Ovary (tissue), 9 donors: ENCODE results near the gene ZNF423. TPM values are rescaled to one million over a fixed set of nuclear protein-coding genes. Genes with fewer than 3 reads are reported as not detected.

Experiments used
- DNase-seq, 5 donors: peaks; one replicate each; pipeline ENCODE4 v3.0.0-alpha.2; 2019 to 2020
- H3K27ac ChIP-seq, 2 donors: fragments of 200-600 bp; one replicate each; pipeline versions ENCODE4 v1.5.1 to v1.8.0; 2019 to 2022
- H3K27me3 ChIP-seq: fragments of 200-600 bp; one replicate; pipeline ENCODE4 v1.8.0; 2022
- H3K36me3 ChIP-seq: fragments of 200-600 bp; sonication (generic); one replicate; pipeline ENCODE4 v1.5.1; 2019
- H3K4me1 ChIP-seq: one replicate; pipeline ENCODE4 v1.8.1; 2013; ENCODE audit warnings: mild to moderate bottlenecking, moderate library complexity; ENCODE audit not compliant: insufficient read depth
- H3K4me3 ChIP-seq: fragments of 200-600 bp; sonication (generic); one replicate; pipeline ENCODE4 v1.5.1; 2017
- H3K9me3 ChIP-seq, 2 donors: fragments of 200-600 bp in 1 of 2; sonication (generic) in 1 of 2; one replicate each; pipeline versions ENCODE4 v1.5.1 to v1.8.1; 2013 to 2019; ENCODE audit warnings: mild to moderate bottlenecking in 1 of 2, moderate library complexity in 1 of 2
- CTCF ChIP-seq, 3 donors: fragments of 450-650 bp in 2 of 3; fragments of 200-600 bp in 1 of 3; IDR thresholded peaks; one replicate each; pipeline versions ENCODE4 v1.5.1 to v1.8.0; 2016 to 2022; ENCODE audit warnings: antibody characterized with exemption in 3 of 3, mild to moderate bottlenecking in 1 of 3
- EP300 ChIP-seq: sonication (generic); formaldehyde crosslinking; IDR thresholded peaks from one replicate; pipeline ENCODE4 v1.6.1; 2017; ENCODE audit warnings: antibody characterized with exemption
- POLR2A ChIP-seq: fragments of 450-650 bp; IDR thresholded peaks from one replicate; pipeline ENCODE4 v1.6.1; 2017; ENCODE audit warnings: antibody characterized with exemption, mild to moderate bottlenecking, moderate library complexity
- WGBS, 3 donors: extraction: QIAGEN DNeasy Blood & Tissue Kit in 1 of 3; methylation state at CpG; one replicate each; pipeline versions ENCODE4 v1.1.5 to v1.1.7; 2013 to 2017; 5-methylcytosine and 5-hydroxymethylcytosine counted together
- intact Hi-C, 4 donors: fragments of 100-400 bp; cut with DNase I; formaldehyde crosslinking; loops; one replicate each; pipeline versions ENCODE4 v1.11.0 to v1.15.1; 2022 to 2023
- polyA plus RNA-seq, 2 donors: library from polyadenylated mRNA; stranded (reverse); fragments of 200-250 nt in 1 of 2; fragments of 350-450 nt in 1 of 2; fragmentation: Illumina TruSeq in 1 of 2; extraction: RNeasy Lipid Tissue Mini Kit (QIAGEN cat#74804) in 1 of 2; gene quantifications; one replicate each; pipeline ENCODE4 v1.2.3, GENCODE V29; 2013 to 2014
- total RNA-seq, 7 donors: library from RNA; depleted of rRNA in 2 of 7; stranded (reverse); fragments of >200 nt in 2 of 7; fragmentation: NEBNext Ultra II Directional in 3 of 7; extraction: Animal tissue kit (Norgen Biotek cat#: 25700) in 3 of 7; gene quantifications; one replicate each; pipeline versions ENCODE4 v1.1.0 to v1.2.4, GENCODE V29; 2016 to 2023
- donor health status: DM: no; HTN: no; CAD: no; lungs with moderate emphysema.
- donor health status: DM: no; HTN: no; CAD: no.
- donor health status: Bipolar disorder and iron deficiency.
- donor health status: DM: yes; HTN: yes; CAD: no.
- donor health status: DM: no; HTN: no; CAD: no.
- donor health status: DM: yes; HTN: yes; CAD: no.

ZNF423 gene
- total and polyA plus RNA-seq, 9 donors, result 3.3 to 40.3 (median 12.4) TPM

GRCh38 chr16:49498666-49499413, 357.1 kb downstream of the ZNF423 start:
- no peaks in the 10 kb centered on the region for H3K4me1 ChIP-seq
- no peak overlapping the region for H3K27ac ChIP-seq
- H3K4me3 ChIP-seq, result no peak overlapping the region
- no peak for TF ChIP-seq CTCF (IDR thresholded peaks at IDR 0.05)
- no peak for TF ChIP-seq POLR2A
- no peak for TF ChIP-seq EP300
- intact Hi-C loops, result loop anchor here (5.0 to 10.0 kb wide), 4 partner anchors 93 to 376 kb away; no protein-coding TSS in a partner anchor
- 73 to 77% (median 77%) methylated on average over 20 of the region's 20 CpGs for WGBS, 3 donors
- no peaks in the 10 kb centered on the region for H3K36me3 ChIP-seq
- no peaks in the 10 kb centered on the region for H3K9me3 ChIP-seq
- no peak for DNase-seq
- no peaks in the 10 kb centered on the region for H3K27me3 ChIP-seq

DNA sequence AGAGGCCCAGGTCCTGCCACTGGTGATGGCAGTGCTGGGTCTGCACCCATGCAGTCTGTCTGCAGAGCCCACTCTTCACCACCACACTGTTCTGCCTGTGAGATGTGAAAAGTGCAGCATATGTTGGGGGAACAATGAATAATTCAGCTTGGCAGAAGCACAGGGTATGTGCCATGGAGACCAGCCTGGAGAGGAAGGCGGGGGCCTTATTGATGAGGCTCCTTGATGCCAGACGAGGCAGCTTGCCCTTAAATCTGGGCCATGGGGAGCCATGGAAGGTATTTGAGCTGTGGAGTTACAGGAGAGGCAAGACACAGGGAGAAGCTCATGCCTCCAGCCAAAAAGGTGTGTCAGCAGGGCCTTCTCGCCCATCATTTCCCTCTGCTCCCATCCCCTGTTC, 357.6 kb downstream of the ZNF423 start:
- TF ChIP-seq POLR2A (no peak), EP300 (no peak), CTCF (IDR thresholded peaks at IDR 0.05) (no peak)
- 90 to 97% (median 93%) methylated on average over 3 of the region's 3 CpGs for WGBS, 3 donors
- H3K4me3 ChIP-seq, result no peak overlapping the region
- no peaks in the 10 kb centered on the region for H3K4me1 ChIP-seq
- no peak for DNase-seq
- no peaks in the 10 kb centered on the region for H3K9me3 ChIP-seq
- H3K27me3 ChIP-seq, result no peaks in the 10 kb centered on the region
- intact Hi-C loops, result loop anchor here (5.0 to 10.0 kb wide), 4 partner anchors 94 to 377 kb away; no protein-coding TSS in a partner anchor
- H3K27ac ChIP-seq, result no peak overlapping the region
- no peaks in the 10 kb centered on the region for H3K36me3 ChIP-seq

DNA sequence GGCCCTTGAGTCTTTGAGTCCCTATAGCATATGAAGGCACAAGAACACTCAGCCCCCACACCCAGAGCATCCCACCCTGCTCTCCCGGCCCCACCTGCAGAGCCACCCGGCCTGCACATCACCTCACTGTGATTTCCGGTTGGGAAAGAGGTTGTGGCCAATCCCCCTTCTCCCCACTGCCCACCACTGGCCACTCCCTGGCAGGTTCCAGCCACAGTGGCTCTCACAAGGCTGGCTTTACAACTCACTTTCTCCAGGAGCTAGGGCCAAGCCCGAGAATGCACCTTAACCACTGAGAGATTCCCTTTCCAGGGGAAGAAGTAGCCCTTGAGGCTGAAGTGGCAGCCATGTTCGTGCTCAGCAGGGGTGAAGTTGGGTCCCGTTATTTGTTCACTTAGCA, 358.4 kb downstream of the ZNF423 start:
- WGBS, 3 donors, result 96 to 98% (median 97%) methylated on average over 6 of the region's 6 CpGs
- H3K4me1 ChIP-seq, result peaks cover under 1% of the 10 kb centered on the region

DNA sequence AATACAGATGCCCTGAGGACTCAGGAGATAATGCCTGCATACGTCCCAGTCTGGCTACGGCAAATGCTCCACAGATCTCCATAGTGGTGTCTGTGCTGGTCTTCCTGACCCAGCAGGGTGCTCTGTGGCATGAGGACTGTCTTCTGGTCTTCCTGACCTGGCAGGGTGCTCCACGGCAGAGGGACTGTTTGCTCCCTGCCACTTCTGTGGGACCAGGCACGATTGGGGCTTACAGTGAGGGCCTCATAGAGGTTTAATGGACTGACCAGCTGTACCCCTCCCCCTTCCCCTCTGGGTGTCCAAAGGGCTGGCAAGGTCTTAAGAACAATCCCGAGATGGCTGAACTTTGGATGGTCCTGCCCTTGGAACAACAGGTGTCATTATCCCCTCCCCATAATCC, 359.3 kb downstream of the ZNF423 start:
- TF ChIP-seq EP300, result no peak
- no peak for TF ChIP-seq CTCF (IDR thresholded peaks at IDR 0.05)
- no peak for TF ChIP-seq POLR2A
- WGBS, 3 donors, result 85 to 96% (median 95%) methylated on average over 5 of the region's 5 CpGs
- intact Hi-C loops, result loop anchor here (5.0 to 10.0 kb wide), 4 partner anchors 96 to 378 kb away; no protein-coding TSS in a partner anchor
- Histone ChIP-seq H3K36me3 (no peaks in the 10 kb centered on the region), H3K4me3 (no peak overlapping the region), H3K27me3 (no peaks in the 10 kb centered on the region), H3K9me3 (no peaks in the 10 kb centered on the region), H3K4me1 (peaks cover 3% of the 10 kb centered on the region), H3K27ac (no peak overlapping the region)
- DNase-seq, result no peak

More for the DNA sequence above, 358.4 kb downstream of the ZNF423 start:
- Histone ChIP-seq H3K4me3 (no peak overlapping the region), H3K27me3 (no peaks in the 10 kb centered on the region), H3K9me3 (no peaks in the 10 kb centered on the region), H3K27ac (no peak overlapping the region), H3K36me3 (no peaks in the 10 kb centered on the region)
- no peak for DNase-seq
- TF ChIP-seq EP300, result no peak
- intact Hi-C loops, result loop anchor here (5.0 to 10.0 kb wide), 4 partner anchors 95 to 377 kb away; no protein-coding TSS in a partner anchor
